ENCODE results near the gene THSD4. TPM values are rescaled to one million over a fixed set of nuclear protein-coding genes. Genes with fewer than 3 reads are reported as not detected.
A peak's percentile ranks its signal among the peaks of the same experiment; 100 is the strongest.

Gene THSD4
- total and polyA plus RNA-seq, 2 of the 8 experiments (the other 6 are each of a cell fraction or from before 2014, with no cell fraction given): 2.5 to 6.2 TPM

DNA sequence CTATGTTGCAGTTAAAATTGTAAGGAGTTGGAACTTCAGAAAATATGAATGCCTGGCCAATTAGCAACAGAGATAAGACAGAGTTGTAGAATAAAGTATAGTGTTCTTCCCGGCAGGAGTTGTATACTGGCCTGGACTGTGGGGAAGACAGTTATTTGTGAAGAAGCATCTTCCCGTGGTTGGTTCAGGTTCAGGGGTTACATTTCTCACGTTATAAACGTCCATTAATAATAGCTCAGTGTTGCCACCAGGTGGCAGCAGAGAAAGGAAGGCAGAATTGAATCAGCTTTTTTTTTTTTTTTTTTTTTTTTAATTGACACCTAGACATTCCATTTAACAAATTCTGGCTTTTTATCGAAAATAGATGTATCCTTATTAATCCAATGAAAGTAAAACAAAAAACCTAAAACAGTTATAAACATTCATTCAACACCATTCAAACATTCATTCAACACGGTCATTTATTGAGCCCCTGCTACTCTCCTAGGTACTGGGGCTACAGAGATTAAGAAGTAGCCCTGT is 628.7 kb downstream of the THSD4 start:
- Histone ChIP-seq H3K27me3 (replicated peaks in 1 of 4; ENCODE audit: control insufficient read depth in 3 of 4, extremely low read depth in 1 of 4, insufficient read depth in 3 of 4, low read length in 3 of 4) (no peaks in the 10 kb centered on the region), H2BK15ac (ENCODE audit: low read length) (no peak overlapping the region), H3K14ac (ENCODE audit: insufficient read length) (no peak overlapping the region), H2BK120ac (replicated peaks; ENCODE audit: low read depth, low read length) (no peak overlapping the region), H4K8ac (ENCODE audit: extremely low read depth, insufficient read depth, low read length) (no peak overlapping the region), H2BK5ac (ENCODE audit: low read depth, low read length) (no peak overlapping the region), H4K20me1 (replicated peaks in 1 of 2; ENCODE audit: control insufficient read depth in 1 of 2, insufficient read depth in 2 of 2, low read length in 2 of 2) (peaks cover 0 to 3% of the 10 kb centered on the region in 2 experiments), H3K27ac (ENCODE audit: low read depth, low read length) (no peak overlapping the region), H2BK12ac (ENCODE audit: low read depth, low read length) (no peak overlapping the region), H3K56ac (replicated peaks; ENCODE audit: insufficient read length, low read depth, low read length) (no peak overlapping the region), H3K4me3 (ENCODE audit: extremely low read depth in 1 of 4, insufficient read depth in 2 of 4, low read depth in 3 of 4, low read length in 4 of 4) (no peak overlapping the region), H3K9ac (replicated peaks in 1 of 4; ENCODE audit: extremely low read depth in 1 of 4, low read depth in 3 of 4, low read length in 3 of 4) (no peak overlapping the region), H3K79me1 (ENCODE audit: low read depth, low read length) (no peaks in the 10 kb centered on the region), H3K36me3 (ENCODE audit: control insufficient read depth in 2 of 4, insufficient read depth in 4 of 4, low read length in 3 of 4) (no peaks in the 10 kb centered on the region), H3K23ac (ENCODE audit: insufficient read length) (no peak overlapping the region), H3K23me2 (ENCODE audit: low read depth, low read length) (no peaks in the 10 kb centered on the region), H3K9me3 (ENCODE audit: insufficient read depth in 2 of 2, low read depth in 1 of 2, low read length in 1 of 2) (no peaks in the 10 kb centered on the region), H3K4me1 (replicated peaks in 1 of 4; ENCODE audit: control insufficient read depth in 3 of 4, insufficient read depth in 4 of 4, low read length in 3 of 4) (no peaks in the 10 kb centered on the region), H4K91ac (replicated peaks; ENCODE audit: insufficient read length, low read length) (no peak overlapping the region), H4K5ac (ENCODE audit: insufficient read length, low read depth, low read length) (no peak overlapping the region), H2AK5ac (ENCODE audit: low read depth, low read length) (no peak overlapping the region), H2AFZ (ENCODE audit: low read length) (no peak overlapping the region), H3K4me2 (ENCODE audit: insufficient read depth in 1 of 2, low read depth in 2 of 2, low read length in 2 of 2) (no peak overlapping the region), H2BK20ac (ENCODE audit: low read length) (no peak overlapping the region), H3K18ac (ENCODE audit: extremely low read depth, low read length) (no peak overlapping the region), H3K79me2 (ENCODE audit: control insufficient read depth in 1 of 2, insufficient read depth in 2 of 2, low read length in 2 of 2) (no peaks in the 10 kb centered on the region), H3K4ac (replicated peaks; ENCODE audit: insufficient read length, low read depth, low read length) (no peak overlapping the region)
- CTCF ChIA-PET (ENCODE audit: partially characterized antibody): interaction anchor here (0.6 to 3.3 kb wide), 54 partner anchors 9 to 944 kb away, joined by 3 to 47 read pairs (median 4); no protein-coding TSS in a partner anchor
- DNase-seq (ENCODE audit: low read depth in 1 of 2, low spot score in 2 of 2): peak in 1 of 2 experiments; percentile 60
- TF ChIP-seq, protein P1, sequence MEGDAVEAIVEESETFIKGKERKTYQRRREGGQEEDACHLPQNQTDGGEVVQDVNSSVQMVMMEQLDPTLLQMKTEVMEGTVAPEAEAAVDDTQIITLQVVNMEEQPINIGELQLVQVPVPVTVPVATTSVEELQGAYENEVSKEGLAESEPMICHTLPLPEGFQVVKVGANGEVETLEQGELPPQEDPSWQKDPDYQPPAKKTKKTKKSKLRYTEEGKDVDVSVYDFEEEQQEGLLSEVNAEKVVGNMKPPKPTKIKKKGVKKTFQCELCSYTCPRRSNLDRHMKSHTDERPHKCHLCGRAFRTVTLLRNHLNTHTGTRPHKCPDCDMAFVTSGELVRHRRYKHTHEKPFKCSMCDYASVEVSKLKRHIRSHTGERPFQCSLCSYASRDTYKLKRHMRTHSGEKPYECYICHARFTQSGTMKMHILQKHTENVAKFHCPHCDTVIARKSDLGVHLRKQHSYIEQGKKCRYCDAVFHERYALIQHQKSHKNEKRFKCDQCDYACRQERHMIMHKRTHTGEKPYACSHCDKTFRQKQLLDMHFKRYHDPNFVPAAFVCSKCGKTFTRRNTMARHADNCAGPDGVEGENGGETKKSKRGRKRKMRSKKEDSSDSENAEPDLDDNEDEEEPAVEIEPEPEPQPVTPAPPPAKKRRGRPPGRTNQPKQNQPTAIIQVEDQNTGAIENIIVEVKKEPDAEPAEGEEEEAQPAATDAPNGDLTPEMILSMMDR (IDR thresholded peaks at IDR 0.05; ENCODE audit: control extremely low read depth in 1 of 3, insufficient read depth in 1 of 3, low read depth in 1 of 3, low read length in 3 of 3): peak in 2 of 3 experiments; percentile 60 to 62; a peak in 3 of 4 replicates
- TF ChIP-seq CTBP2 (IDR thresholded peaks at IDR 0.05; ENCODE audit: borderline replicate concordance, insufficient read depth, insufficient read length, low read length) (no peak), YY1 (IDR thresholded peaks at IDR 0.05; ENCODE audit: low read depth, low read length) (peak; percentile 30; the same call in 1 of the 2 replicates), RAD21 (IDR thresholded peaks at IDR 0.05 in 1 of 2, conservative IDR thresholded peaks at IDR 0.05 in 1 of 2; ENCODE audit: low read depth in 2 of 2, low read length in 2 of 2) (peak; percentile 48 to 61), BACH1 (IDR thresholded peaks at IDR 0.05; ENCODE audit: low read length) (0 out of 2 replicates have a peak, but pooled peaks have one; percentile 38), CBX8 (IDR thresholded peaks at IDR 0.05; ENCODE audit: borderline replicate concordance, low read depth, low read length) (no peak)
- POLR2A ChIA-PET (ENCODE audit: partially characterized antibody): no interaction called here
- WGBS, 2 experiments (ENCODE audit: extremely low coverage in 1 of 2, insufficient coverage in 1 of 2, insufficient read length in 1 of 2, insufficient replicate concordance in 2 of 2, low coverage in 1 of 2, low lambda C conversion rate in 2 of 2, missing lambda C conversion rate in 1 of 2): 37 to 100% methylated on average over 1 to 6 of the region's 6 CpGs
- FAIRE-seq: no peak

Data from H1 (cell line).